ENCODE data around the gene PMPCA. TPM values are rescaled to one million over a fixed set of nuclear protein-coding genes. Genes with fewer than 3 reads are reported as not detected.

Gene PMPCA
- total RNA-seq, 2 donors from 2014 or later = 61.9 to 62.7 TPM

DNA sequence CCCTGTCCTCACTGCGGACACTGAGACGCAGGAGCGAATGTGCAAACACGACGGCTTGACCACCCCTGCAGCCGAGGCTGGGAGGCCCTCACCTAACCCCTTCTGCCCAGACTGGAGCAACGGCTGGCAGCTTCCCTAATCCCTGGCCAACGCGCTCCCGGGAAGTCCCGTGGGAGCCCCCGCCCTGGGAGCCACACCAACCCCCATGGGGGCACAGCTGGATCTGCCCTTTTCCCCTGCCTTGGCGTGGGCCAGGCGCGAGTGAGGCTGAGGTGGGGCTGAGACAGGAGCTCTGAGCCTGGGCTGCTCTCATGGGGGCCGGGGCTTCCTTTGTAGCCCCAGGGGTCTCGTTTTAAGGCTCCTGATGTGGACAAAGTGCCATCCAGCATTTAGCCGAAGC lies 42.3 kb upstream of the PMPCA start:
- Mint-ChIP-seq H3K4me1 (ENCODE audit: low read depth) (no peaks in the 10 kb centered on the region), H3K4me3 (no peak overlapping the region), H3K27ac (no peak overlapping the region), H3K27me3 (ENCODE audit: low read depth) (no peaks in the 10 kb centered on the region), H3K9me3 (no peaks in the 10 kb centered on the region), H3K36me3 (ENCODE audit: insufficient read depth in 2 of 2) (no peaks in the 10 kb centered on the region)
- DNase-seq (no peak), ATAC-seq (replicated peaks in 1 of 2) (no peak)

GRCh38 chr9:136370037-136370436 lies 40.4 kb upstream of the PMPCA start:
- Mint-ChIP-seq H3K27ac (no peak overlapping the region), H3K4me3 (no peak overlapping the region), H3K27me3 (ENCODE audit: low read depth) (no peaks in the 10 kb centered on the region), H3K9me3 (no peaks in the 10 kb centered on the region), H3K36me3 (ENCODE audit: insufficient read depth in 2 of 2) (no peaks in the 10 kb centered on the region), H3K4me1 (ENCODE audit: low read depth) (no peaks in the 10 kb centered on the region)
- no peak for ATAC-seq (replicated peaks in 1 of 2)
- no peak for DNase-seq

DNA sequence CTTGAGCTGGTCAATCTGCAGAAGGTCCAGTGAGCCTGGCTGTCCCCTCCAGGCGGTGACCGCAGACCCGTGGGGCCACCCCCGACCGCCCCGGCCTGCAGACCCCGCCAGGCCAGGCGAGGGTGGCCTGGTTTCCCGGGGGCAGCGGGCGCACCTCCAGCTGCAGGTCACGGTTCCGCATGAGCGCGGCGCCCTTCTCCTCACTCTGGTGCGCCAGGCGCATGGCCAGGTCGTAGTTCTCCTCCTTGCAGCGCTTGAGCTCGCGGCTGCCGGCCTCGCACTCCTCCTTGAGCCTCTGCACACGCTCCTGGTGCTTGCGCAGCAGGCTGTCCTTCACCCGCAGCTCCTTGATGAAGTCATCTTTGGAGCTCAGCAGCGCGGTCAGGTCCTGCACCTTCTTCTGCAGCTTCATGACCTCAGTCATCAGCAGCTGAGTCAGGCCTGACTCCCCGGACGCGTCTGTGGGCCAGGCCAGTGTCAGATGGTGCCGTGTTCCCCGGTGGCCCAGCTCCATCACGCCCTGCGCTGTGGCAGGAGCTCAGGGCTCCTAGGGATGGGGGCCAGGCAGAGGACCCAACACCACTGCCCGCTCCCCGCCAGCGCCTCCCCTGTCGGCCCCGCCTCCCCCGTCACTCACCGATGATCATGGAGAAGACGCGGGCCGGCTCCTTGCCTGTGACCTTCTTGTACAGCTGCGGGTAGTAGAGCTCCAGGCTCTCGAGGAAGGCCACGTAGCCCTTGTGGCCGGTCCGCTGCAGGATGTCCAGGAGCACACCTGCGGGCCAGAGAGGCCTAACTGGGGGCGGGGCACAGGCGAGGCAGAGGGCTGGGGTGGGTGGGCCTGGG lies 39.5 kb upstream of the PMPCA start:
- DNase-seq = no peak
- H3K36me3 Mint-ChIP-seq (ENCODE audit: insufficient read depth in 2 of 2) = no peaks in the 10 kb centered on the region
- no peaks in the 10 kb centered on the region for H3K27me3 Mint-ChIP-seq (ENCODE audit: low read depth)
- H3K4me3 Mint-ChIP-seq = no peak overlapping the region
- H3K4me1 Mint-ChIP-seq (ENCODE audit: low read depth) = no peaks in the 10 kb centered on the region
- no peaks in the 10 kb centered on the region for H3K9me3 Mint-ChIP-seq
- H3K27ac Mint-ChIP-seq = no peak overlapping the region
- ATAC-seq (replicated peaks in 1 of 2) = no peak

DNA sequence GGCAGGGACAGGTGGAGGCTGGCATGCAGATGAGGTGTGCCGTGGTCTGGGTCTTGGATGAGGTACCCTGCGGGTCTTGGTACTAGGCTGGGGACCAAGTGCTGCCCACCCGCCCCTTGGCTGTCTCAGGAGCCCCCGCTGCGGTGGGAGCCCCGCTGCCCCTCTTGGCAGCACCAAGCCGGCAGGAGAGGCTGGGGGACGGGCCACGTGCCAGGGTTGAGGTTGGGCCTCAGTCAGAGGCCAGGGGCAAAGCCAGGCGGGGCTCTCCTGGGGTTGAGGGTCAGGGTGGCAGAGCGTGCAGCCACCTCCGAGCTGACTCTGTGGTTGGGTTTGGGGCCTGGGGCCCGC lies 39.0 kb upstream of the PMPCA start:
- no peaks in the 10 kb centered on the region for H3K4me1 Mint-ChIP-seq (ENCODE audit: low read depth)
- no peaks in the 10 kb centered on the region for H3K36me3 Mint-ChIP-seq (ENCODE audit: insufficient read depth in 2 of 2)
- no peak overlapping the region for H3K27ac Mint-ChIP-seq
- no peaks in the 10 kb centered on the region for H3K27me3 Mint-ChIP-seq (ENCODE audit: low read depth)
- DNase-seq (no peak), ATAC-seq (replicated peaks in 1 of 2) (no peak)
- no peaks in the 10 kb centered on the region for H3K9me3 Mint-ChIP-seq
- H3K4me3 Mint-ChIP-seq = no peak overlapping the region

- Mint-ChIP-seq H3K27me3 (ENCODE audit: low read depth) (no peaks in the 10 kb centered on the region), H3K27ac (no peak overlapping the region), H3K4me3 (no peak overlapping the region), H3K4me1 (ENCODE audit: low read depth) (no peaks in the 10 kb centered on the region), H3K36me3 (ENCODE audit: insufficient read depth in 2 of 2) (no peaks in the 10 kb centered on the region), H3K9me3 (no peaks in the 10 kb centered on the region)
- DNase-seq (no peak), ATAC-seq (replicated peaks in 1 of 2) (no peak)
Observed at GRCh38 chr9:136372006-136372405, 38.5 kb upstream of the PMPCA start.

DNA sequence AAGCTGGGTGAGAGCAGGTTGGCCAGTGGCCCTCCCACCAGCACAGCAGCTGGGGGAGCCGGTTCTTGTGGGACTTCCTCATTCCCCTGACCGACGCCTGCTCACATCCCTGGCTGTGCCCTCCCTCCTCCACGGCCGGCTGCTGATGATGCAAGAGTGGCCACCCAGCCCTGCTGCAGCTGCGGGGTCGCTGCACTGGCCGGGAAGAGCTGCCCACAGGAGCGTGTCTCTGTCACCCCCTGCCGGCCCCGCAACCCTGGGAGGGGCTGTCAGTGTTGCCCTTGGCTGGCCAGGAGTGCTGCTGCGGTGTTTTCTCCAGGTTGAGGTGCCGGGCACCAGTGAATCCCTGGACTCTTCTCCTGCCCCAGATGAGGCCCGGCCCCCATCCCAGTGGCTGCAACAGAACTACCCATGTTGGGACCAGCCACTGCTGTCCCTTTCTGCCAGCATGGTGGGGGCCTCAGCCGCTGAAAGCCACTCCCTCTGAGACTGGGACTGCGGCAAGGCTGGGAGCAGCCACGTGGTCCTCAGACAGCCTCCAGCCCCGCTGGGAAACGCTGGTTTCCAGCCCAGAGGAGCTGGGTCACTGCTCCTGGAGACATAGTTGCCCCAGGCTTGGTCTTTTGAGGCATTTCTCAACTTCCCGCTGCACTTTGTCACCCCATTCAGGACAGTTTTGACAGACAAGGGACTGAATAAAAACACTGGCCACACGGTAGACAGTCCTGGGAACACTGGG lies 37.7 kb upstream of the PMPCA start:
- no peak for ATAC-seq (replicated peaks in 1 of 2)
- no peak for DNase-seq
- H3K36me3 Mint-ChIP-seq (ENCODE audit: insufficient read depth in 2 of 2) = no peaks in the 10 kb centered on the region
- no peaks in the 10 kb centered on the region for H3K9me3 Mint-ChIP-seq
- no peaks in the 10 kb centered on the region for H3K4me1 Mint-ChIP-seq (ENCODE audit: low read depth)
- no peaks in the 10 kb centered on the region for H3K27me3 Mint-ChIP-seq (ENCODE audit: low read depth)
- H3K27ac Mint-ChIP-seq = no peak overlapping the region
- peak overlapping the region; percentile 15 for H3K4me3 Mint-ChIP-seq

GRCh38 chr9:136373300-136374182 lies 36.9 kb upstream of the PMPCA start, which contains the start of gene CARD9:
Gene CARD9, minus strand, starts transcription at chr9:136373669. Its CDS starts 1,591 bp downstream, at chr9:136372078.
- H3K4me1 Mint-ChIP-seq (ENCODE audit: low read depth) = no peaks in the 10 kb centered on the region

DNA sequence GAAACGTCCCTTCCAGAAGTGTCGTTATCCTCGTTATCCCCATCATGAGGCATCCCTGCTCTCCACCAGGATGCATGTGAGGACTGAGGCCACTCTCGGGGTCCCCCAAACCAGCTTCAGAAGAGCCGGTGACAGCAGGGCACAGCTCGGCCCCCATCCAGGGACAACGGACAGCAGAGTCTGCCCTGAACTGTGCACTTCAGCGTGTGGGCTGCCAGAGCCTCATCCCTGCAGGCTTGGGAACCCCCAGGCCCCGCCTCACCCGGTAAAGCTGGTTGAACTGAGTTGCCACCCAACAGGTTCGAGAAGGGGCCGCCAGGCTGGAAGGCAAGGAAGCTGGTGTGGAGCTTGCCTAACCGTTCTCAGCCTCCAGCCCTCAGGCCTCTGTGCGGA lies 36.3 kb upstream of the PMPCA start:
- Mint-ChIP-seq H3K9me3 (no peaks in the 10 kb centered on the region), H3K4me1 (ENCODE audit: low read depth) (no peaks in the 10 kb centered on the region), H3K27me3 (ENCODE audit: low read depth) (no peaks in the 10 kb centered on the region), H3K36me3 (ENCODE audit: insufficient read depth in 2 of 2) (no peaks in the 10 kb centered on the region), H3K27ac (no peak overlapping the region), H3K4me3 (no peak overlapping the region)
- ATAC-seq (replicated peaks in 1 of 2) = no peak
- DNase-seq = no peak

More at GRCh38 chr9:136373300-136374182, 36.9 kb upstream of the PMPCA start, which contains the start of gene CARD9:
- DNase-seq (no peak), ATAC-seq (replicated peaks in 1 of 2) (peak in 1 of 2 donors; percentile 35)
- no peaks in the 10 kb centered on the region for H3K9me3 Mint-ChIP-seq
- H3K27me3 Mint-ChIP-seq (ENCODE audit: low read depth) = no peaks in the 10 kb centered on the region
- H3K27ac Mint-ChIP-seq = no peak within 1 kb of the TSS
- peak within 1 kb of the TSS; percentile 15 for H3K4me3 Mint-ChIP-seq
- H3K36me3 Mint-ChIP-seq (ENCODE audit: insufficient read depth in 2 of 2) = no peaks in the 10 kb centered on the region

GRCh38 chr9:136375096-136375495 lies 35.4 kb upstream of the PMPCA start:
- no peaks in the 10 kb centered on the region for H3K36me3 Mint-ChIP-seq (ENCODE audit: insufficient read depth in 2 of 2)
- ATAC-seq (replicated peaks in 1 of 2) (no peak), DNase-seq (no peak)
- H3K9me3 Mint-ChIP-seq = no peaks in the 10 kb centered on the region
- no peak overlapping the region for H3K27ac Mint-ChIP-seq
- no peak overlapping the region for H3K4me3 Mint-ChIP-seq
- H3K4me1 Mint-ChIP-seq (ENCODE audit: low read depth) = no peaks in the 10 kb centered on the region
- H3K27me3 Mint-ChIP-seq (ENCODE audit: low read depth) = no peaks in the 10 kb centered on the region

- DNase-seq (no peak), ATAC-seq (replicated peaks in 1 of 2) (no peak)
- Mint-ChIP-seq H3K27me3 (ENCODE audit: low read depth) (no peaks in the 10 kb centered on the region), H3K9me3 (no peaks in the 10 kb centered on the region), H3K4me3 (no peak overlapping the region), H3K27ac (no peak overlapping the region), H3K36me3 (ENCODE audit: insufficient read depth in 2 of 2) (no peaks in the 10 kb centered on the region), H3K4me1 (ENCODE audit: low read depth) (no peaks in the 10 kb centered on the region)
Observed at GRCh38 chr9:136376457-136376856, 34.0 kb upstream of the PMPCA start.

DNA sequence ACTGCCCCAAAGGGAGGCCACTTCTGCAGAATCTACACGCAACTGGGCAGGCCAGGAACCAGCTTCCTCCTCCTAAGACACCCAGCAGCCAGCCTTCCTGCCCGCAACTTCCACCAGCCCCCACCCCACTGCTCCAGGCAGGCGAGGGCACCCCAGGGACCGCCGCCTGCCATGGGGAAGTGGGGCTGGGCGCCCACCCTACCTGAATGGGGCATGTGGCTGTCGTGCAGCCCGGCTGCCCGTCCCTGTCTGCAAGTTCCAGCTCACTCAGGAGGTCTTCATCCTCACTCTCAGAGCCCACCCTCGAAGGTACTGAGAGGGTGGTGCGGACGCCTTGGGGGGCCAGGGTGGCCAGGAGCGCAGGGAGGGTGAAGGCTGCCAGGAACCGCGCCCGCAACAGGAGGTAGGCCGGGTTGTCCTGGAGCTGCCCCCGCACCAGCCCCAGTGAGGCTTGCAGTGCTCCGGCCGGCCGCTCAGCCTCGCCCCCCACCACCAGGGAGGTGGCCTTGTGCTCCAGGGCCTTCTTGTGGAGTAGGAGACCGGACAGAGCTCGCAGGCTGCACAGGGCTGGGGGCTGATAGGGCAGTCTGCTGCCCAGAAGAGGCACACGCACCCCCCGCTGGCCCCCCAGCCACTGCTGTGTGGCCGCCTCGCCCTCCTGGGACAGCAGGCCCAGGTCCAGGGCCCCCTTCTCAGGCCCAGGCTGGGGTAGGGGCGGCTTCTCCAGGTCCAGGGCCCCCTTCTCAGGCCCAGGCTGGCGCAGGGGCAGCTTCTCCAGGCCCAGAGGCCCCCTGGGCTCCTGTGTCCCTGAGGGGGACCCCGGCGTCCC lies 32.9 kb upstream of the PMPCA start:
- no peaks in the 10 kb centered on the region for H3K9me3 Mint-ChIP-seq
- no peaks in the 10 kb centered on the region for H3K4me1 Mint-ChIP-seq (ENCODE audit: low read depth)
- no peak overlapping the region for H3K27ac Mint-ChIP-seq
- no peak overlapping the region for H3K4me3 Mint-ChIP-seq
- ATAC-seq (replicated peaks in 1 of 2) (no peak), DNase-seq (no peak)
- H3K36me3 Mint-ChIP-seq (ENCODE audit: insufficient read depth in 2 of 2) = no peaks in the 10 kb centered on the region
- no peaks in the 10 kb centered on the region for H3K27me3 Mint-ChIP-seq (ENCODE audit: low read depth)

GRCh38 chr9:136378170-136379002 lies 32.1 kb upstream of the PMPCA start:
- ATAC-seq (replicated peaks in 1 of 2) (no peak), DNase-seq (no peak)
- Mint-ChIP-seq H3K27ac (no peak overlapping the region), H3K4me3 (no peak overlapping the region), H3K4me1 (ENCODE audit: low read depth) (no peaks in the 10 kb centered on the region), H3K27me3 (ENCODE audit: low read depth) (no peaks in the 10 kb centered on the region), H3K36me3 (ENCODE audit: insufficient read depth in 2 of 2) (no peaks in the 10 kb centered on the region), H3K9me3 (no peaks in the 10 kb centered on the region)
